Caco-2 (cell line): ENCODE results near the gene CA12. TPM values are rescaled to one million over a fixed set of nuclear protein-coding genes. Genes with fewer than 3 reads are reported as not detected.
A peak's percentile ranks its signal among the peaks of the same experiment; 100 is the strongest.

Source experiments
- BruUV-seq: library from RNA; stranded (reverse); fragments of 400-500 nt; replicated peaks from 2 replicates; lab custom pipeline; 2021; lab: Mats Ljungman, UMichigan
- CTCF ChIA-PET: fragments of 300-600 bp; sonication (Branson Sonifier 250); formaldehyde crosslinking; loops from one replicate; lab custom pipeline; 2022; ENCODE audit warnings: antibody characterized with exemption; lab: Charles Lee
- POLR2A ChIA-PET: fragments of 300-600 bp; sonication (Branson Sonifier 250); formaldehyde crosslinking; loops from one replicate; lab custom pipeline; 2022; ENCODE audit warnings: antibody characterized with exemption; lab: Charles Lee
- DNase-seq, 2 experiments: peaks; one replicate each; pipeline versions ENCODE4 v3.0.0 to v3.0.0-alpha.2; 2020 to 2022
- H3K27me3 ChIP-seq: replicated peaks from 2 replicates; pipeline ENCODE4 v1.6.0; 2011; ENCODE audit warnings: low read length; ENCODE audit not compliant: control insufficient read depth, insufficient read depth
- H3K36me3 ChIP-seq: 2 replicates; pipeline ENCODE4 v1.5.1; 2011; ENCODE audit warnings: low read length; ENCODE audit not compliant: control insufficient read depth, insufficient read depth
- H3K4me1 ChIP-seq: fragments of 250-450 bp; sonication (Bioruptor Pico); 2 replicates; pipeline ENCODE4 v1.5.1; 2020; ENCODE audit warnings: mild to moderate bottlenecking
- H3K4me3 ChIP-seq: 2 replicates; pipeline ENCODE4 v1.5.1; 2011; ENCODE audit warnings: low read depth, mild to moderate bottlenecking, control low read depth, low read length
- H3K9me3 ChIP-seq: fragments of 250-450 bp; sonication (Bioruptor Pico); 2 replicates; pipeline ENCODE4 v1.5.1; 2020; ENCODE audit warnings: mild to moderate bottlenecking, moderate library complexity
- H3K27ac Mint-ChIP-seq: one replicate; pipeline ENCODE4 v1.8.0; 2022; ENCODE audit warnings: mixed read lengths; ENCODE audit not compliant: unreplicated experiment
- H3K27me3 Mint-ChIP-seq: one replicate; pipeline ENCODE4 v1.8.0; 2022; ENCODE audit warnings: mixed read lengths; ENCODE audit not compliant: insufficient read depth, unreplicated experiment
- H3K36me3 Mint-ChIP-seq: one replicate; pipeline ENCODE4 v1.8.0; 2022; ENCODE audit warnings: mild to moderate bottlenecking, mixed read lengths; ENCODE audit not compliant: insufficient read depth, unreplicated experiment
- H3K4me1 Mint-ChIP-seq: one replicate; pipeline ENCODE4 v1.8.0; 2022; ENCODE audit warnings: low read depth, mixed read lengths; ENCODE audit not compliant: unreplicated experiment
- H3K4me3 Mint-ChIP-seq: one replicate; pipeline ENCODE4 v1.8.0; 2022; ENCODE audit warnings: mild to moderate bottlenecking, moderate library complexity, mixed read lengths; ENCODE audit not compliant: unreplicated experiment
- H3K9me3 Mint-ChIP-seq: one replicate; pipeline ENCODE4 v1.8.0; 2022; ENCODE audit warnings: mixed read lengths; ENCODE audit not compliant: unreplicated experiment
- CTCF ChIP-seq, 2 experiments: fragments of 200-600 bp in 1 of 2; IDR thresholded peaks; 1 replicate in 1 of 2; 2 replicates in 1 of 2; pipeline versions ENCODE4 v1.5.1 to v1.8.0; 2011 to 2022; ENCODE audit warnings: antibody characterized with exemption in 1 of 2, control low read depth in 1 of 2, inconsistent platforms in 1 of 2, low read depth in 1 of 2, low read length in 1 of 2, mild to moderate bottlenecking in 1 of 2, moderate library complexity in 1 of 2; ENCODE audit not compliant: insufficient read depth in 1 of 2, severe bottlenecking in 1 of 2, unreplicated experiment in 1 of 2
- intact Hi-C: fragments of 100-400 bp; cut with micrococcal nuclease; formaldehyde crosslinking; loops from one replicate; pipeline ENCODE4 v1.10.0; 2022; ENCODE audit not compliant: unreplicated experiment
- total RNA-seq: library from RNA; stranded (reverse); gene quantifications from 2 replicates; pipeline ENCODE4 v1.2.3, GENCODE V29; 2022

The CA12 gene
- total RNA-seq, 1 experiment from 2014 or later: 1.0 TPM

- peak in 1 of 2 experiments; percentile 52 for DNase-seq
- intact Hi-C loops: loop anchor here (1.0 kb wide), 3 partner anchors 114 to 177 kb away; no protein-coding TSS in a partner anchor
- Mint-ChIP-seq H3K4me1 (peaks cover 6% of the 10 kb centered on the region), H3K27ac (no peak overlapping the region), H3K27me3 (no peaks in the 10 kb centered on the region), H3K9me3 (no peaks in the 10 kb centered on the region), H3K4me3 (no peak overlapping the region), H3K36me3 (no peaks in the 10 kb centered on the region)
- no TSS peak for BruUV-seq
- no peak overlapping the region for H3K4me3 ChIP-seq
- no peaks in the 10 kb centered on the region for H3K27me3 ChIP-seq
- ChIA-PET POLR2A (interaction anchor here (0.6 kb wide), 1 partner anchor 241 kb away, joined by 7 read pairs; no protein-coding TSS in a partner anchor), CTCF (interaction anchor here (1.2 to 2.5 kb wide), 2 partner anchors 54 to 114 kb away, joined by 4 to 10 read pairs; no protein-coding TSS in a partner anchor)
- H3K9me3 ChIP-seq: no peaks in the 10 kb centered on the region
- no peaks in the 10 kb centered on the region; the same call in 1 of the 2 replicates for H3K36me3 ChIP-seq
- H3K4me1 ChIP-seq: no peaks in the 10 kb centered on the region
- TF ChIP-seq CTCF (IDR thresholded peaks at IDR 0.05; ENCODE audit: insufficient read depth in 1 of 2, low read depth in 1 of 2, low read length in 1 of 2, severe bottlenecking in 1 of 2, unreplicated experiment in 1 of 2): peak; percentile 50 to 57
These were observed 92.8 kb downstream of the CA12 start for GRCh38 chr15:63288778-63289378.

GRCh38 chr15:63288342-63288741 is 93.3 kb downstream of the CA12 start:
- no peak for DNase-seq
- intact Hi-C loops: loop anchor here (1.0 kb wide), 2 partner anchors 115 to 173 kb away; no protein-coding TSS in a partner anchor
- Histone ChIP-seq H3K36me3 (no peaks in the 10 kb centered on the region), H3K4me1 (no peaks in the 10 kb centered on the region), H3K27me3 (no peaks in the 10 kb centered on the region), H3K4me3 (no peak overlapping the region), H3K9me3 (no peaks in the 10 kb centered on the region)
- no TSS peak for BruUV-seq
- ChIA-PET CTCF (interaction anchor here (0.9 to 2.5 kb wide), 3 partner anchors 55 to 142 kb away, joined by 4 to 10 read pairs (median 4); no protein-coding TSS in a partner anchor), POLR2A (interaction anchor here (0.6 kb wide), 1 partner anchor 240 kb away, joined by 7 read pairs; no protein-coding TSS in a partner anchor)
- H3K36me3 Mint-ChIP-seq: no peaks in the 10 kb centered on the region
- H3K4me1 Mint-ChIP-seq: peaks cover 11% of the 10 kb centered on the region
- no peaks in the 10 kb centered on the region for H3K27me3 Mint-ChIP-seq
- no peak overlapping the region for H3K4me3 Mint-ChIP-seq
- no peaks in the 10 kb centered on the region for H3K9me3 Mint-ChIP-seq
- TF ChIP-seq CTCF (IDR thresholded peaks at IDR 0.05; ENCODE audit: insufficient read depth in 1 of 2, low read depth in 1 of 2, low read length in 1 of 2, severe bottlenecking in 1 of 2, unreplicated experiment in 1 of 2): no peak
- H3K27ac Mint-ChIP-seq: no peak overlapping the region

DNA sequence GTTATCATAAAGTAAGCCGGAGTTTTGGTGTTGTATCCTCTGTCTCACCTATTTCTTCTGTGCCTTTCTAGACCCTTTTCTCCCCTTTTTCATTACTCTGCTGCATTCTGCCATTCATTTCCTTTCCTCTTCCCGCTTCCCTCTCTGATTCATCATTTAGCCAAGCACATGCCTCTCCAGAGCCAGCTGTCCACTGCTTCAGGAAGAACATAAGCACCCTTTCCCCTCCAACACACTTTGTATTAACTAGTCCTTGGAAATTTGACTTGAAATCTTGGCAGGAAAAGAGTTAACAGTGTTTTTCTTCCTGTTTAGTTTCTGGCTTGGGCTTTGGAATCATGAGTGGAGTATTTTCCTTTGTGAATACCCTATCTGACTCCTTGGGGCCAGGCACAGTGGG is 94.5 kb downstream of the CA12 start:
- no peak overlapping the region for H3K4me3 Mint-ChIP-seq
- ChIA-PET POLR2A (no interaction called here), CTCF (interaction anchor here (0.9 to 2.5 kb wide), 2 partner anchors 116 to 141 kb away, joined by 4 to 10 read pairs; no protein-coding TSS in a partner anchor)
- no TSS peak for BruUV-seq
- TF ChIP-seq CTCF (IDR thresholded peaks at IDR 0.05; ENCODE audit: insufficient read depth in 1 of 2, low read depth in 1 of 2, low read length in 1 of 2, severe bottlenecking in 1 of 2, unreplicated experiment in 1 of 2): no peak
- intact Hi-C loops: loop anchor here (1.0 kb wide), 1 partner anchor 216 kb away; no protein-coding TSS in a partner anchor
- Histone ChIP-seq H3K9me3 (no peaks in the 10 kb centered on the region), H3K4me1 (no peaks in the 10 kb centered on the region), H3K4me3 (no peak overlapping the region), H3K27me3 (no peaks in the 10 kb centered on the region), H3K36me3 (no peaks in the 10 kb centered on the region)
- no peak for DNase-seq
- H3K27me3 Mint-ChIP-seq: no peaks in the 10 kb centered on the region
- no peak overlapping the region for H3K27ac Mint-ChIP-seq
- peaks cover 12% of the 10 kb centered on the region for H3K4me1 Mint-ChIP-seq
- no peaks in the 10 kb centered on the region for H3K36me3 Mint-ChIP-seq
- no peaks in the 10 kb centered on the region for H3K9me3 Mint-ChIP-seq
